HG03039 (cell line): Measurements from ENCODE around the gene JARID2.

Experiments
- ATAC-seq: cut with Tn5 transposase; IDR thresholded peaks from one replicate; pipeline ENCODE4 v1.9.1; 2021; ENCODE audit warnings: mild to moderate bottlenecking, moderate library complexity; ENCODE audit not compliant: unreplicated experiment

The JARID2 gene

GRCh38 chr6:15264412-15264811 lies 18.5 kb downstream of the JARID2 start:
- ATAC-seq = no peak

- no peak for ATAC-seq
These were observed 19.3 kb downstream of the JARID2 start for GRCh38 chr6:15264902-15265761.

GRCh38 chr6:15265787-15266186 lies 19.9 kb downstream of the JARID2 start:
- no peak for ATAC-seq

GRCh38 chr6:15266423-15266996 lies 20.6 kb downstream of the JARID2 start:
- ATAC-seq = no peak

GRCh38 chr6:15267221-15267620 lies 21.4 kb downstream of the JARID2 start:
- no peak for ATAC-seq

GRCh38 chr6:15268137-15268908 lies 22.5 kb downstream of the JARID2 start:
- ATAC-seq = no peak

- no peak for ATAC-seq
These were observed 23.1 kb downstream of the JARID2 start for GRCh38 chr6:15269011-15269410.

- no peak for ATAC-seq
These were observed 23.8 kb downstream of the JARID2 start for GRCh38 chr6:15269619-15270018.

GRCh38 chr6:15270402-15270801 lies 24.5 kb downstream of the JARID2 start:
- no peak for ATAC-seq

GRCh38 chr6:15272562-15272961 lies 26.7 kb downstream of the JARID2 start:
- ATAC-seq = no peak

GRCh38 chr6:15274692-15275387 lies 29.0 kb downstream of the JARID2 start:
- no peak for ATAC-seq

- ATAC-seq = no peak
These were observed 30.4 kb downstream of the JARID2 start for GRCh38 chr6:15276036-15276985.

GRCh38 chr6:15279047-15279661 lies 33.3 kb downstream of the JARID2 start:
- ATAC-seq = no peak

- no peak for ATAC-seq
These were observed 34.2 kb downstream of the JARID2 start for GRCh38 chr6:15280028-15280427.

- no peak for ATAC-seq
These were observed 35.1 kb downstream of the JARID2 start for GRCh38 chr6:15280961-15281360.

GRCh38 chr6:15282334-15282733 lies 36.5 kb downstream of the JARID2 start:
- no peak for ATAC-seq

- ATAC-seq = no peak
These were observed 38.1 kb downstream of the JARID2 start for GRCh38 chr6:15283986-15284361.

GRCh38 chr6:15284743-15285142 lies 38.9 kb downstream of the JARID2 start:
- no peak for ATAC-seq

GRCh38 chr6:15285682-15286294 lies 39.9 kb downstream of the JARID2 start:
- ATAC-seq = no peak
